ENCODE data around the gene FSIP1.

DNA sequence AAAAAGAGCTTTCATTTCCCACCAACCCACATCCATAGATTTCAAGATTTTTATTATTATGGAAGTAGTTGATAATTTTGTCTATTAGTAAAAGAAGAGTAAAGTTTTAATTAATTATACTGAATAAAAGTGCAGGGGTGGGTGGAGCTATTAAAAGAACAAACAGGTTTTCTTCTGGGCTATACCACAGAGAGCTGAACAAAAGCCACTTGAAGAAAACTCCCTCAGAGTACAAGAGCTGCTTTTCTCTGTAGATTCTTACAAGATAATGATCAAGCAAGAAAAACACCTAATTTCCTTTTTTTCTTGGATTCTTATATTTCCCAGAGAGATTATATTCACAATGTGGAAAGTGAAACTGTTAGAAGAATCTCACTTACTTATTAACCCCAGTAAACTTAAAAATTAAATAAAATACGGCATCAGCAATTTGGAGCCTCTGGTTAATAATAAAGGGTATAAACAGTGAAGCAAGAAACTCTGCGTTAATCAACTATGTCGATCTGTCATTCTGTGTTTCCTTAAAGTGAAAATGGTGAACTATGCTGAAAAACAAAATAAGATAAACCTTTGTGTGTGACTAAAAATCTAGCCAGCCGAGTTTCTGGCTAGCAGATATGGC lies 116.9 kb downstream of the FSIP1 start:
- TF ChIP-seq, protein P1, sequence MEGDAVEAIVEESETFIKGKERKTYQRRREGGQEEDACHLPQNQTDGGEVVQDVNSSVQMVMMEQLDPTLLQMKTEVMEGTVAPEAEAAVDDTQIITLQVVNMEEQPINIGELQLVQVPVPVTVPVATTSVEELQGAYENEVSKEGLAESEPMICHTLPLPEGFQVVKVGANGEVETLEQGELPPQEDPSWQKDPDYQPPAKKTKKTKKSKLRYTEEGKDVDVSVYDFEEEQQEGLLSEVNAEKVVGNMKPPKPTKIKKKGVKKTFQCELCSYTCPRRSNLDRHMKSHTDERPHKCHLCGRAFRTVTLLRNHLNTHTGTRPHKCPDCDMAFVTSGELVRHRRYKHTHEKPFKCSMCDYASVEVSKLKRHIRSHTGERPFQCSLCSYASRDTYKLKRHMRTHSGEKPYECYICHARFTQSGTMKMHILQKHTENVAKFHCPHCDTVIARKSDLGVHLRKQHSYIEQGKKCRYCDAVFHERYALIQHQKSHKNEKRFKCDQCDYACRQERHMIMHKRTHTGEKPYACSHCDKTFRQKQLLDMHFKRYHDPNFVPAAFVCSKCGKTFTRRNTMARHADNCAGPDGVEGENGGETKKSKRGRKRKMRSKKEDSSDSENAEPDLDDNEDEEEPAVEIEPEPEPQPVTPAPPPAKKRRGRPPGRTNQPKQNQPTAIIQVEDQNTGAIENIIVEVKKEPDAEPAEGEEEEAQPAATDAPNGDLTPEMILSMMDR (IDR thresholded peaks at IDR 0.05) = no peak
- TF ChIP-seq POLR2AphosphoS5 (IDR thresholded peaks at IDR 0.05) (no peak), EP300 (IDR thresholded peaks at IDR 0.05) (no peak)

Measured in sigmoid colon (tissue), 4 donors.